SU-DHL-6 (cell line): Measurements from ENCODE around the gene PIGL.

Source experiments
- EZH2phosphoT487 ChIP-seq: fragments of 200-600 bp; sonication (generic), shearing (Covaris generic); conservative IDR thresholded peaks from 2 replicates; pipeline ENCODE4 v1.6.1; 2018; ENCODE audit warnings: mild to moderate bottlenecking, antibody characterized with exemption, low read length, moderate library complexity, mixed read lengths
- TF ChIP-seq, protein P1 (sequence below): fragments of 200-600 bp; sonication (generic); IDR thresholded peaks from one replicate; pipeline ENCODE4 v1.5.1; 2017; ENCODE audit warnings: antibody characterized with exemption, mild to moderate bottlenecking, low read length, moderate library complexity; ENCODE audit not compliant: insufficient read depth, poor library complexity, severe bottlenecking

DNA sequence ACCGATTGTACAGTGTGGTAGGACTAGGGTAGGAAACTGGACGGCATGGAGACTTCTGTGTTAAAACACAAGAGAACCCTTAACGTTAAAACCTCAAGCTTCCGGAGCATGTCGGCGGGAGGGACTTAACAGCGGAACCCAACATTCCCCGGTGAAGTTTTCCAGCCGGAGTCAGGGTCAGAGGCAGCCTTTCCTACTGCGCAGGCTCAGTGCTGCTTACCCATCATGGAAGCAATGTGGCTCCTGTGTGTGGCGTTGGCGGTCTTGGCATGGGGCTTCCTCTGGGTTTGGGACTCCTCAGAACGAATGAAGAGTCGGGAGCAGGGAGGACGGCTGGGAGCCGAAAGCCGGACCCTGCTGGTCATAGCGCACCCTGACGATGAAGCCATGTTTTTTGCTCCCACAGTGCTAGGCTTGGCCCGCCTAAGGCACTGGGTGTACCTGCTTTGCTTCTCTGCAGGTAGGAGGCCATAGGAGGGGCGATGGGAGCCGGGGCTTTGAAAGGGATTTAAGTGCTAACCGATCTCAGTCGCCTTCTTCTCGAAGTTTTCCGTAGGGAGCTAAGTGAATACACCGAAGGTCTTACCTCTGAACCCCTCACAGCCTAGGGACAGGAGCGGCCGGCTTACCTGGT, at the start of gene PIGL:
- TF ChIP-seq, protein P1, sequence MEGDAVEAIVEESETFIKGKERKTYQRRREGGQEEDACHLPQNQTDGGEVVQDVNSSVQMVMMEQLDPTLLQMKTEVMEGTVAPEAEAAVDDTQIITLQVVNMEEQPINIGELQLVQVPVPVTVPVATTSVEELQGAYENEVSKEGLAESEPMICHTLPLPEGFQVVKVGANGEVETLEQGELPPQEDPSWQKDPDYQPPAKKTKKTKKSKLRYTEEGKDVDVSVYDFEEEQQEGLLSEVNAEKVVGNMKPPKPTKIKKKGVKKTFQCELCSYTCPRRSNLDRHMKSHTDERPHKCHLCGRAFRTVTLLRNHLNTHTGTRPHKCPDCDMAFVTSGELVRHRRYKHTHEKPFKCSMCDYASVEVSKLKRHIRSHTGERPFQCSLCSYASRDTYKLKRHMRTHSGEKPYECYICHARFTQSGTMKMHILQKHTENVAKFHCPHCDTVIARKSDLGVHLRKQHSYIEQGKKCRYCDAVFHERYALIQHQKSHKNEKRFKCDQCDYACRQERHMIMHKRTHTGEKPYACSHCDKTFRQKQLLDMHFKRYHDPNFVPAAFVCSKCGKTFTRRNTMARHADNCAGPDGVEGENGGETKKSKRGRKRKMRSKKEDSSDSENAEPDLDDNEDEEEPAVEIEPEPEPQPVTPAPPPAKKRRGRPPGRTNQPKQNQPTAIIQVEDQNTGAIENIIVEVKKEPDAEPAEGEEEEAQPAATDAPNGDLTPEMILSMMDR: no peak
- no peak for TF ChIP-seq EZH2phosphoT487
